ENCODE measurements around the gene SCIN.

Gene SCIN

GRCh38 chr7:12569673-12570072 is 847 bp upstream of the SCIN start:
- no peak for DNase-seq (ENCODE audit: low read depth)

- DNase-seq (ENCODE audit: low read depth), result peak; percentile 58
These were observed 369 bp upstream of the SCIN start for GRCh38 chr7:12570168-12570533.

GRCh38 chr7:12571691-12572090 is 1.2 kb downstream of the SCIN start:
- no peak for DNase-seq (ENCODE audit: low read depth)

- no peak for DNase-seq (ENCODE audit: low read depth)
These were observed 2.5 kb downstream of the SCIN start for GRCh38 chr7:12572941-12573575.

- DNase-seq (ENCODE audit: low read depth), result no peak
These were observed 3.4 kb downstream of the SCIN start for GRCh38 chr7:12573885-12574284.

- no peak for DNase-seq (ENCODE audit: low read depth)
These were observed 8.6 kb downstream of the SCIN start for GRCh38 chr7:12578930-12579640.

GRCh38 chr7:12581897-12582296 is 11.4 kb downstream of the SCIN start:
- DNase-seq (ENCODE audit: low read depth), result peak; percentile 86

- no peak for DNase-seq (ENCODE audit: low read depth)
These were observed 11.8 kb downstream of the SCIN start for GRCh38 chr7:12582362-12582761.

- DNase-seq (ENCODE audit: low read depth), result peak; percentile 52
These were observed 12.7 kb downstream of the SCIN start for GRCh38 chr7:12583176-12583575.

- no peak for DNase-seq (ENCODE audit: low read depth)
These were observed 13.4 kb downstream of the SCIN start for GRCh38 chr7:12583922-12584321.

GRCh38 chr7:12584930-12585329 is 14.4 kb downstream of the SCIN start:
- DNase-seq (ENCODE audit: low read depth), result peak; percentile 80

- DNase-seq (ENCODE audit: low read depth), result no peak
These were observed 15.8 kb downstream of the SCIN start for GRCh38 chr7:12586271-12586670.

- no peak for DNase-seq (ENCODE audit: low read depth)
These were observed 17.9 kb downstream of the SCIN start for GRCh38 chr7:12588259-12588904.

- DNase-seq (ENCODE audit: low read depth), result no peak
These were observed 20.0 kb downstream of the SCIN start for GRCh38 chr7:12590559-12590958.

- DNase-seq (ENCODE audit: low read depth), result no peak
These were observed 23.8 kb downstream of the SCIN start for GRCh38 chr7:12594122-12594897.

- no peak for DNase-seq (ENCODE audit: low read depth)
These were observed 24.6 kb downstream of the SCIN start for GRCh38 chr7:12595148-12595547.

- DNase-seq (ENCODE audit: low read depth), result no peak
These were observed 25.8 kb downstream of the SCIN start for GRCh38 chr7:12596225-12596790.

- DNase-seq (ENCODE audit: low read depth), result no peak
These were observed 30.9 kb downstream of the SCIN start for GRCh38 chr7:12601302-12601869.

- no peak for DNase-seq (ENCODE audit: low read depth)
These were observed 36.6 kb downstream of the SCIN start for GRCh38 chr7:12607134-12607533.

GRCh38 chr7:12609561-12609960 is 39.0 kb downstream of the SCIN start:
- DNase-seq (ENCODE audit: low read depth), result no peak

- no peak for DNase-seq (ENCODE audit: low read depth)
These were observed 40.4 kb downstream of the SCIN start for GRCh38 chr7:12610899-12611298.

- DNase-seq (ENCODE audit: low read depth), result no peak
These were observed 42.1 kb downstream of the SCIN start for GRCh38 chr7:12612622-12613021.

Measured in amniotic epithelial cell (primary cell).